HepG2 (cell line): ENCODE measurements around the gene KDM4B.

ENCODE experiments used
- CREB1 ChIP-seq, 2 experiments: fragments of 450-650 bp in 1 of 2; IDR thresholded peaks; 2 replicates each; pipeline ENCODE4 v1.6.1; 2016 to 2017; ENCODE audit warnings: control low read depth in 1 of 2, mild to moderate bottlenecking in 1 of 2, missing compliant biosample characterization in 1 of 2, missing genetic modification characterization in 1 of 2
- ETV6 ChIP-seq: sonication (generic); formaldehyde crosslinking; conservative IDR thresholded peaks from 2 replicates; pipeline ENCODE4 v1.4.0; 2020; ENCODE audit warnings: missing genetic modification reagents
- NCOA5 ChIP-seq: sonication (generic); formaldehyde crosslinking; IDR thresholded peaks from 2 replicates; pipeline ENCODE4 v1.4.0; 2020; ENCODE audit warnings: missing genetic modification reagents
- ZBTB43 ChIP-seq: sonication (generic); formaldehyde crosslinking; conservative IDR thresholded peaks from 2 replicates; pipeline ENCODE4 v1.4.0; 2020; ENCODE audit warnings: missing genetic modification reagents

DNA sequence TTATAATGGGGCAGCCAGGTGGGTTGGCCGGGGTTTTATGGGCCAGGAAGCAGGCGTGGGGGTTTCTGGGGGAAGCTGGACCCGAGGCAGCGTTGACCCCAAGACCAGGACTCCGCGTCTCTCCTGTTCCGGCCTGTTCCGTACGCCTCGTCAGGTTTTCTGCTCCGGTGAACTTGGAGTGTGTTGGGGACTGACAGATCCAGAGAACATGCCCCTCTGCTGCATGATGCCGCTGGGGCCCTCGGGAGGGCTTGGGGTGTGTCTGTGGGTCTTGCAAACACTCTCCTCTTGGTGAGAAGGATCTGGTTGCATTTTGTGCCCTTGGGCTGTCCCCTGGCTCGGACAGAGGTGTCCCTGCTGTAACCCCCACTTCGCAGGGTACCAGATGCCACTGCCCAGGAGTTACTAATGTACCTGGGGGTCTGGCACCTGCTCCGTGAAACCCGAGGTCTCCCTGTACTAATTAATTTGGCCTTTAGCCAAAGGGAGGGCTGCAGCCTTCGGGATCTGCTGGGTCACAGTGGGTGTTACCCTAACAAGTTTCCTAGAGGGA lies 15.6 kb downstream of the KDM4B start:
- TF ChIP-seq ZBTB43, result no peak
- no peak for TF ChIP-seq NCOA5 (CRISPR knock-in tag)
- no peak for TF ChIP-seq CREB1 (IDR thresholded peaks at IDR 0.05)
- no peak for TF ChIP-seq CREB1 (CRISPR knock-in tag; IDR thresholded peaks at IDR 0.05)
- no peak for TF ChIP-seq ETV6 (CRISPR knock-in tag)
